BE2C (cell line): ENCODE results near the gene FBXO9.

Source experiments
- DNase-seq: peaks from one replicate; pipeline ENCODE4 v3.0.0-alpha.2; 2020
- H3K27me3 ChIP-seq: fragments of 250-450 bp; sonication (Bioruptor Pico); 2 replicates; pipeline ENCODE4 v1.5.1; 2020; ENCODE audit warnings: mild to moderate bottlenecking
- H3K36me3 ChIP-seq: fragments of 250-450 bp; sonication (Bioruptor Pico); 2 replicates; pipeline ENCODE4 v1.5.1; 2020; ENCODE audit warnings: mild to moderate bottlenecking
- H3K4me1 ChIP-seq: fragments of 250-450 bp; sonication (Bioruptor Pico); 2 replicates; pipeline ENCODE4 v1.5.1; 2020
- H3K4me3 ChIP-seq: 2 replicates; pipeline ENCODE4 v1.5.1; 2011; ENCODE audit warnings: low read depth, low read length
- H3K9me3 ChIP-seq: fragments of 250-450 bp; sonication (Bioruptor Pico); 2 replicates; pipeline ENCODE4 v1.5.1; 2020
- TF ChIP-seq, protein P1 (sequence below): IDR thresholded peaks from 2 replicates; pipeline ENCODE4 v1.5.1; 2012; ENCODE audit warnings: mild to moderate bottlenecking, low read depth, low read length

Gene FBXO9

GRCh38 chr6:53089948-53090347 lies 24.7 kb downstream of the FBXO9 start:
- Histone ChIP-seq H3K4me3 (no peak overlapping the region), H3K4me1 (no peaks in the 10 kb centered on the region), H3K36me3 (peaks cover 43% of the 10 kb centered on the region), H3K27me3 (no peaks in the 10 kb centered on the region), H3K9me3 (no peaks in the 10 kb centered on the region)
- TF ChIP-seq, protein P1, sequence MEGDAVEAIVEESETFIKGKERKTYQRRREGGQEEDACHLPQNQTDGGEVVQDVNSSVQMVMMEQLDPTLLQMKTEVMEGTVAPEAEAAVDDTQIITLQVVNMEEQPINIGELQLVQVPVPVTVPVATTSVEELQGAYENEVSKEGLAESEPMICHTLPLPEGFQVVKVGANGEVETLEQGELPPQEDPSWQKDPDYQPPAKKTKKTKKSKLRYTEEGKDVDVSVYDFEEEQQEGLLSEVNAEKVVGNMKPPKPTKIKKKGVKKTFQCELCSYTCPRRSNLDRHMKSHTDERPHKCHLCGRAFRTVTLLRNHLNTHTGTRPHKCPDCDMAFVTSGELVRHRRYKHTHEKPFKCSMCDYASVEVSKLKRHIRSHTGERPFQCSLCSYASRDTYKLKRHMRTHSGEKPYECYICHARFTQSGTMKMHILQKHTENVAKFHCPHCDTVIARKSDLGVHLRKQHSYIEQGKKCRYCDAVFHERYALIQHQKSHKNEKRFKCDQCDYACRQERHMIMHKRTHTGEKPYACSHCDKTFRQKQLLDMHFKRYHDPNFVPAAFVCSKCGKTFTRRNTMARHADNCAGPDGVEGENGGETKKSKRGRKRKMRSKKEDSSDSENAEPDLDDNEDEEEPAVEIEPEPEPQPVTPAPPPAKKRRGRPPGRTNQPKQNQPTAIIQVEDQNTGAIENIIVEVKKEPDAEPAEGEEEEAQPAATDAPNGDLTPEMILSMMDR: no peak
- no peak for DNase-seq

DNA sequence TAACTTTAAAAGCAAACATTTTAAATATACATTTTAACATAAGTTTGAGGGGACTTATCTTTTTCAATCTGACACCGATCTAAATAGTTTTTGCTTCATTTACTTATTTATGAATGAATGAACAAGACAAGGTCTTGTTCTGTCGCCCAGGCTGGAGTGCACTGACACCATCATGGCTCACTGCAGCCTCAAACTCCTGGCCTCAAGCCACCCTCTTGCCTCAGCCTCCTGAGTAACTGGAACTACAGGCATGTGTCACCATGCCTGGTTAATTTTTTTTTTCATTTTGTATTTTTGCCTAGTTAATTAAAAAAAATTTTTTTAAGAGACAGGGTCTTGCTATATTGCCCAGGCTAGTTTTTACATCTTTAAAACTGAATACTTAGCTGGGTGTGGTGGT lies 25.4 kb downstream of the FBXO9 start:
- H3K36me3 ChIP-seq: peaks cover 39% of the 10 kb centered on the region
- DNase-seq: no peak
- TF ChIP-seq, protein P1: no peak

GRCh38 chr6:53095270-53095669 lies 30.1 kb downstream of the FBXO9 start:
- TF ChIP-seq, protein P1: no peak
- DNase-seq: no peak
- Histone ChIP-seq H3K27me3 (no peaks in the 10 kb centered on the region), H3K4me1 (no peaks in the 10 kb centered on the region), H3K4me3 (no peak overlapping the region), H3K36me3 (peaks cover 36% of the 10 kb centered on the region), H3K9me3 (no peaks in the 10 kb centered on the region)

More for the DNA sequence above, 25.4 kb downstream of the FBXO9 start:
- H3K27me3 ChIP-seq: no peaks in the 10 kb centered on the region
- H3K4me1 ChIP-seq: no peaks in the 10 kb centered on the region
- no peak overlapping the region for H3K4me3 ChIP-seq
- no peaks in the 10 kb centered on the region for H3K9me3 ChIP-seq

DNA sequence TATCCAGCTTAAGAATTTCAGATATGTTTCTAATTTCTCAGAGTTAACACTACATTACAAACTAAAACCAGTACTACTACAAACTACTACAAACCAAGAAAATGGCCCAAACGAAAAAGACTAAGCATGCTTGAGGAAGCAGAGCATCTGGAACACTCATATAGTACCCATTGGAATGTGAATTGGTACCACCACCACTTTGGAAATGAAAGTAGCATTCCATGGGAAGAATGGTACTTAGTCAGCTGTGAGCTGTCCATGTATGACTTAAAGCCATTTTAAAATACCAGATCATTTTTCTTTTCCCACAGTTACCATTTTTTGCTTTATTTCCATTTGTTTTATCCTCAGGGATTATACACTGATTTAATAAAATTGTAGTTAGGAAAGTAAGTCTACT lies 30.5 kb downstream of the FBXO9 start:
- H3K9me3 ChIP-seq: no peaks in the 10 kb centered on the region
- TF ChIP-seq, protein P1: no peak
- peaks cover 36% of the 10 kb centered on the region for H3K36me3 ChIP-seq
- no peaks in the 10 kb centered on the region for H3K27me3 ChIP-seq
- no peak for DNase-seq
- no peak overlapping the region for H3K4me3 ChIP-seq
- no peaks in the 10 kb centered on the region for H3K4me1 ChIP-seq

DNA sequence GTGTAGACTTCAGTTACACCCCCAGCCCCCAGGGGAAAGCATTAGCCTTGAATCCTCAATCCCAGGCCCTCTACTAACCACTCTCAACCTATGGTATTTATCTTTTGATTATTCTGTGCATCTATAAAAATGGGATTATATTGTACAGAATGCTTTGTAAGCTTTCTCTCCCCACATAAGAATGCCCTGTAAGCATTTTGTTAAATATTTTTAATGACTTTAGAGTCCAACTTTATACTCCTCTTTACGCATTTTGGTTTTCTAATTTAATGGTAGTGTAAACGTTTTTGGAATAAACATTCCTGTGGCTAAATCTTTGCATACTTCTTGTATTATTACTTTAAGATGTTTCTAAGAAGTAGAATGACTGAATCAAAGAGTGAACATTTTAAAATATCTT lies 35.4 kb downstream of the FBXO9 start:
- DNase-seq: no peak
- TF ChIP-seq, protein P1: no peak
- Histone ChIP-seq H3K27me3 (no peaks in the 10 kb centered on the region), H3K36me3 (peaks cover 22% of the 10 kb centered on the region), H3K9me3 (no peaks in the 10 kb centered on the region), H3K4me1 (no peaks in the 10 kb centered on the region), H3K4me3 (no peak overlapping the region)

GRCh38 chr6:53101006-53101405 lies 35.8 kb downstream of the FBXO9 start:
- DNase-seq: no peak

More at GRCh38 chr6:53101006-53101405, 35.8 kb downstream of the FBXO9 start:
- Histone ChIP-seq H3K27me3 (no peaks in the 10 kb centered on the region), H3K36me3 (peaks cover 18% of the 10 kb centered on the region), H3K9me3 (no peaks in the 10 kb centered on the region), H3K4me1 (no peaks in the 10 kb centered on the region), H3K4me3 (no peak overlapping the region)
- TF ChIP-seq, protein P1: no peak
